BLaER1 treated with 17β-estradiol and CSF1 and Interleukin-3, amounts not matched to agents 10 nM and 100 nM (cell line): ENCODE results near the gene FARSB.

Experiments used
- H3K27ac ChIP-seq, 11 experiments: shearing (Covaris generic); formaldehyde crosslinking; 2 replicates each; pipeline ENCODE4 v1.8.1; 2022
- H3K27me3 ChIP-seq, 11 experiments: shearing (Covaris generic); formaldehyde crosslinking; 2 replicates each; pipeline ENCODE4 v1.8.1; 2022
- H3K36me3 ChIP-seq, 11 experiments: shearing (Covaris generic); formaldehyde crosslinking; 2 replicates each; pipeline ENCODE4 v1.8.1; 2022
- H3K4me1 ChIP-seq, 10 experiments: shearing (Covaris generic); formaldehyde crosslinking; 2 replicates each; pipeline ENCODE4 v1.8.1; 2022
- H3K4me2 ChIP-seq, 11 experiments: shearing (Covaris generic); formaldehyde crosslinking; 2 replicates each; pipeline ENCODE4 v1.8.1; 2022
- H3K4me3 ChIP-seq, 10 experiments: shearing (Covaris generic); formaldehyde crosslinking; 2 replicates each; pipeline ENCODE4 v1.8.1; 2022
- H3K9ac ChIP-seq, 11 experiments: shearing (Covaris generic); formaldehyde crosslinking; 2 replicates each; pipeline ENCODE4 v1.8.1; 2022
- H3K9me3 ChIP-seq, 11 experiments: shearing (Covaris generic); formaldehyde crosslinking; replicated peaks in 1 of 11; 2 replicates each; pipeline ENCODE4 v1.8.1; 2022
- H4K20me1 ChIP-seq, 11 experiments: shearing (Covaris generic); formaldehyde crosslinking; 2 replicates each; pipeline ENCODE4 v1.8.1; 2022
- Cebpa-rat ChIP-seq, 11 experiments: shearing (Covaris generic); IDR thresholded peaks; 2 replicates each; pipeline ENCODE4 v1.8.1; 2022

Gene FARSB

GRCh38 chr2:222651718-222652418, 4.0 kb downstream of the FARSB start:
- peaks cover 0 to 67% (median 46%) of the 10 kb centered on the region in 11 experiments; a peak in 15 of 22 replicates for H4K20me1 ChIP-seq
- H3K36me3 ChIP-seq: peaks cover 17 to 73% (median 43%) of the 10 kb centered on the region in 11 experiments
- no peak overlapping the region for H3K9ac ChIP-seq
- no peaks in the 10 kb centered on the region for H3K27me3 ChIP-seq
- H3K4me3 ChIP-seq: no peak overlapping the region
- H3K9me3 ChIP-seq: no peaks in the 10 kb centered on the region
- H3K4me2 ChIP-seq: no peak overlapping the region; a peak in 1 of 22 replicates
- peaks cover 24 to 34% (median 28%) of the 10 kb centered on the region in 10 experiments for H3K4me1 ChIP-seq
- TF ChIP-seq Cebpa-rat (IDR thresholded peaks at IDR 0.05): no peak
- no peak overlapping the region for H3K27ac ChIP-seq

GRCh38 chr2:222649801-222650200, 6.1 kb downstream of the FARSB start:
- peaks cover 0 to 81% (median 46%) of the 10 kb centered on the region in 11 experiments; a peak in 15 of 22 replicates for H4K20me1 ChIP-seq
- H3K4me2 ChIP-seq: no peak overlapping the region
- peaks cover 18 to 26% (median 21%) of the 10 kb centered on the region in 10 experiments for H3K4me1 ChIP-seq
- TF ChIP-seq Cebpa-rat (IDR thresholded peaks at IDR 0.05): no peak
- H3K27me3 ChIP-seq: no peaks in the 10 kb centered on the region
- no peak overlapping the region for H3K27ac ChIP-seq
- no peak overlapping the region for H3K4me3 ChIP-seq
- no peak overlapping the region for H3K9ac ChIP-seq
- H3K9me3 ChIP-seq: no peaks in the 10 kb centered on the region
- peaks cover 27 to 92% (median 59%) of the 10 kb centered on the region in 11 experiments for H3K36me3 ChIP-seq

DNA sequence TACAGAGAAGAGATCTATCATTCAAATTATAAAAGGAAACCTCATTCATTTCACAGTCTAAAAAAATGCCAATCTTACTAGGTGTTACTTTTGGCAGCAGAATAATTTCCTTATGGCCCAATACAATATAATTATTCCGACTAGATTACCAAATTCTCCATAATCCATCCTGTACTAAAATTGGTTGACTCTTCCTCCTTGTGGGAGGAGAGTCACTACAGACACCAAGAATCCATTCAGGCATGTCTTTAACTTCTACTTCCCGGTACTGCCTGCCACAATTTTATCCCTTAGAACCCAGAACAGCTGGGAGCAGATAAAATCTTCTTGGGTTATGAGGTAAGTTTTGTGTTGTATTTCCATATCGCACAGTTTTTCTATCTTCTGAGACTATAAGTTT, 9.9 kb downstream of the FARSB start:
- Histone ChIP-seq H3K27ac (no peak overlapping the region), H3K4me1 (no peaks in the 10 kb centered on the region), H3K27me3 (no peaks in the 10 kb centered on the region), H3K4me3 (no peak overlapping the region), H3K4me2 (no peak overlapping the region), H3K9me3 (no peaks in the 10 kb centered on the region), H4K20me1 (peaks cover 0 to 85% (median 35%) of the 10 kb centered on the region in 11 experiments; a peak in 15 of 22 replicates), H3K9ac (no peak overlapping the region), H3K36me3 (peaks cover 52 to 98% (median 95%) of the 10 kb centered on the region in 11 experiments)
- TF ChIP-seq Cebpa-rat (IDR thresholded peaks at IDR 0.05): no peak

DNA sequence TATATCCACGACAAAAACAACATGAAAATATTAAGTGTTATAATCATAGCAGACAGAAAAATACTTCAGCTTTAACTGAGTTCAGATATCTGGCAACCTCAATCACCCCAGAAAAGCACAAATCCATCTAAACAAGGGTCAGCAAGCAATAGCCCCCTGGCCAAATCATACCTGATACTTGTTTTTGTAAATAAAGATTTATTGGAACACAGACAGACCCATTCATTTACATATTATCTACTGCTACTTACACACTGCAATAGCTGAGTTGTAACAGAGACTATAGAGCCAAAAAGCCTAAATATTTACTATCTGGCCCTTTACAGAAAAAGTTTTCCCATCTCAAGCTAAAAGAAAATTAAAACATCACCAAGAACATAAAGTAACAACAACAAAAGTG, 12.8 kb downstream of the FARSB start:
- Histone ChIP-seq H3K9ac (no peak overlapping the region), H4K20me1 (peaks cover 0 to 57% (median 8%) of the 10 kb centered on the region in 11 experiments; a peak in 11 of 22 replicates), H3K27me3 (no peaks in the 10 kb centered on the region), H3K4me1 (no peaks in the 10 kb centered on the region), H3K36me3 (peaks cover 71 to 98% (median 96%) of the 10 kb centered on the region in 11 experiments), H3K9me3 (peaks cover 0 to 3% (median 0%) of the 10 kb centered on the region in 11 experiments; a peak in 1 of 22 replicates), H3K4me2 (no peak overlapping the region), H3K27ac (no peak overlapping the region), H3K4me3 (no peak overlapping the region)
- TF ChIP-seq Cebpa-rat (IDR thresholded peaks at IDR 0.05): no peak

DNA sequence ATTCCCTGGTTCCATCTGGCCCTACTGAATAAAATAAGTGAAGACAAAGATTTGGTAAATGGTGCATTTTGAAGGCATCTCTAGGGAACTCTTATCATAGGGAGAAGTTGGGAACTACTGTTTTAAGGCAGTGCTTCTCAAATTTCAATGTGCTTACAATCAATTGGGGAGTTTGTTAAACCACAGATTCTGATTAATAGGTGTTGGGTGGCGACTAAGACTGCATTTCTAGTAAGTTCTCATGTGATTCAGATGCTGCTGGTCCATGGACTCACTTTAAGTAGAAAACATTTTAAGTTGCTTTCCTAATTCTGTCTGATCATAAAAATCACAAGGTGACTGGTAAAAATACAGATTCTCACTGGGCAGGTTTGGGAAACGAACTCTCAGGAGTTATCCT, 14.6 kb downstream of the FARSB start:
- H3K4me3 ChIP-seq: no peak overlapping the region
- H3K4me2 ChIP-seq: no peak overlapping the region
- peaks cover 0 to 7% (median 0%) of the 10 kb centered on the region in 10 experiments; a peak in 2 of 20 replicates for H3K4me1 ChIP-seq
- peaks cover 67 to 98% (median 94%) of the 10 kb centered on the region in 11 experiments for H3K36me3 ChIP-seq
- no peak for TF ChIP-seq Cebpa-rat (IDR thresholded peaks at IDR 0.05)
- H3K27me3 ChIP-seq: no peaks in the 10 kb centered on the region
- H3K9ac ChIP-seq: no peak overlapping the region
- H4K20me1 ChIP-seq: peaks cover 0 to 45% (median 7%) of the 10 kb centered on the region in 11 experiments; a peak in 7 of 22 replicates
- peaks cover 0 to 5% (median 0%) of the 10 kb centered on the region in 11 experiments; a peak in 3 of 22 replicates for H3K9me3 ChIP-seq
- no peak overlapping the region for H3K27ac ChIP-seq

GRCh38 chr2:222637067-222637466, 18.8 kb downstream of the FARSB start:
- H3K27ac ChIP-seq: no peak overlapping the region

DNA sequence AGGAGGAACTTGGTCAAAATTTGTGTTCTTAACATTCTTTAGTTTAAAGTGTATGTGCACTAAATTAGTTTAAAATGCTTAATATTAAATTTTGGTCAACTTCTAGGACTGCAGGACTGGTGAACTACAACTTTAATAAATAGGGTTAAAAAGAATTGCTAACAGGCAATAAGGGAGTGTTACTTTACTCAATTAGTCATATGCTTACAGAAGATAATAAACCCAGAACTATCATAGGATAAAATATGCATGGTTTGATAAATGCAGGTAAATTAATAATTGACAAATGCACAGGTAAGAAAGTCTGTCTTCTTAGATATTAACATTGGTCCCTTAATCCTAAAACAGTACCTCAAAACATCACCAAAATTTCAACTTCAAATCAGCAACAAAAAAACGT, 20.6 kb downstream of the FARSB start:
- H3K4me3 ChIP-seq: no peak overlapping the region
- no peak overlapping the region for H3K27ac ChIP-seq
- H3K4me2 ChIP-seq: no peak overlapping the region
- H3K36me3 ChIP-seq: peaks cover 71 to 100% (median 97%) of the 10 kb centered on the region in 11 experiments
- peaks cover 0 to 7% (median 0%) of the 10 kb centered on the region in 10 experiments; a peak in 2 of 20 replicates for H3K4me1 ChIP-seq
- peaks cover 0 to 5% (median 0%) of the 10 kb centered on the region in 11 experiments; a peak in 3 of 22 replicates for H3K9me3 ChIP-seq
- no peak for TF ChIP-seq Cebpa-rat (IDR thresholded peaks at IDR 0.05)
- no peak overlapping the region for H3K9ac ChIP-seq
- peaks cover 0 to 19% (median 0%) of the 10 kb centered on the region in 11 experiments; a peak in 7 of 22 replicates for H4K20me1 ChIP-seq
- H3K27me3 ChIP-seq: no peaks in the 10 kb centered on the region

More at GRCh38 chr2:222637067-222637466, 18.8 kb downstream of the FARSB start:
- Histone ChIP-seq H3K4me2 (no peak overlapping the region), H3K36me3 (peaks cover 70 to 100% (median 96%) of the 10 kb centered on the region in 11 experiments), H3K9me3 (peaks cover 0 to 5% (median 0%) of the 10 kb centered on the region in 11 experiments; a peak in 3 of 22 replicates), H3K4me3 (no peak overlapping the region), H3K4me1 (peaks cover 0 to 7% (median 0%) of the 10 kb centered on the region in 10 experiments; a peak in 2 of 20 replicates), H3K27me3 (no peaks in the 10 kb centered on the region), H3K9ac (no peak overlapping the region), H4K20me1 (peaks cover 0 to 18% (median 0%) of the 10 kb centered on the region in 11 experiments; a peak in 8 of 22 replicates)
- no peak for TF ChIP-seq Cebpa-rat (IDR thresholded peaks at IDR 0.05)

DNA sequence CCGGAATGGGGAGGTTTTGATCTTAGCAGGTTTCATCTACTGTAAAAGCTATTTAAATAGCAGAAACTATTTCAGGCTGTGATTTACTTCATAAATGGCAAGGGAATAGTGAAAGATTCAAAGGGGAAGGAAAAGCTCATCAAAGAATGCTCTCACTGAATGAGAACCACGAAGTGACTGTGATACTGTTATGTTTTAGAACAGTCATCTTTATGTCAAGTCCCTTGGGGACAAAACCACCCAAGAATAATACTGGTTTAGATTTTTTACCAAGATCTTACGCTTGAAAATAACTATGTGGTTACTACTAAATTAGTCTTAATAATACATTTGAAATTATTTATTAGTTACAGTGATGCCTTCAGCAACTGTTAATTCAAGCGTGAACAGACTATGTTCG, 28.1 kb downstream of the FARSB start:
- H3K27me3 ChIP-seq: no peaks in the 10 kb centered on the region
- no peak for TF ChIP-seq Cebpa-rat (IDR thresholded peaks at IDR 0.05)
- H3K9ac ChIP-seq: no peak overlapping the region
- H3K4me2 ChIP-seq: peak overlapping the region in 9 of 11 experiments; percentile 3 to 81 (median 44); a peak in 13 of 22 replicates
- peaks cover 0 to 28% (median 3%) of the 10 kb centered on the region in 11 experiments; a peak in 7 of 22 replicates for H4K20me1 ChIP-seq
- peaks cover 79 to 95% (median 90%) of the 10 kb centered on the region in 11 experiments for H3K36me3 ChIP-seq
- peaks cover 0 to 9% (median 0%) of the 10 kb centered on the region in 11 experiments; a peak in 5 of 22 replicates for H3K9me3 ChIP-seq
- H3K4me1 ChIP-seq: peaks cover 11 to 45% (median 33%) of the 10 kb centered on the region in 10 experiments
- H3K4me3 ChIP-seq: no peak overlapping the region
- H3K27ac ChIP-seq: no peak overlapping the region

- H3K36me3 ChIP-seq: peaks cover 64 to 95% (median 90%) of the 10 kb centered on the region in 11 experiments
- H3K4me2 ChIP-seq: peak overlapping the region in 4 of 11 experiments; percentile 30 to 65 (median 57); a peak in 3 of 22 replicates
- no peak overlapping the region for H3K9ac ChIP-seq
- TF ChIP-seq Cebpa-rat (IDR thresholded peaks at IDR 0.05): no peak
- H3K4me1 ChIP-seq: peaks cover 26 to 55% (median 44%) of the 10 kb centered on the region in 10 experiments
- peaks cover 0 to 9% (median 0%) of the 10 kb centered on the region in 11 experiments; a peak in 5 of 22 replicates for H3K9me3 ChIP-seq
- H3K27me3 ChIP-seq: no peaks in the 10 kb centered on the region
- H4K20me1 ChIP-seq: peaks cover 0 to 12% (median 0%) of the 10 kb centered on the region in 11 experiments; a peak in 6 of 22 replicates
- H3K4me3 ChIP-seq: no peak overlapping the region
- H3K27ac ChIP-seq: peak overlapping the region in 7 of 11 experiments; percentile 13 to 77 (median 47); a peak in 9 of 22 replicates
These were observed 32.1 kb downstream of the FARSB start for GRCh38 chr2:222623756-222624309.
